Stimulated activated CD4-positive, alpha-beta T cell treated with anti-CD3 and anti-CD28 coated beads, Interleukin-1b, Interleukin-23, amount 100 ng/mL, for 24 hours (primary cell): ENCODE results near the gene PHLDB1.

ENCODE experiments used
- DNase-seq, 4 experiments: peaks; one replicate each; pipeline ENCODE4 v3.0.0-alpha.2; 2020; ENCODE audit warnings: low read depth in 4 of 4, low spot score in 1 of 4

PHLDB1 gene

DNA sequence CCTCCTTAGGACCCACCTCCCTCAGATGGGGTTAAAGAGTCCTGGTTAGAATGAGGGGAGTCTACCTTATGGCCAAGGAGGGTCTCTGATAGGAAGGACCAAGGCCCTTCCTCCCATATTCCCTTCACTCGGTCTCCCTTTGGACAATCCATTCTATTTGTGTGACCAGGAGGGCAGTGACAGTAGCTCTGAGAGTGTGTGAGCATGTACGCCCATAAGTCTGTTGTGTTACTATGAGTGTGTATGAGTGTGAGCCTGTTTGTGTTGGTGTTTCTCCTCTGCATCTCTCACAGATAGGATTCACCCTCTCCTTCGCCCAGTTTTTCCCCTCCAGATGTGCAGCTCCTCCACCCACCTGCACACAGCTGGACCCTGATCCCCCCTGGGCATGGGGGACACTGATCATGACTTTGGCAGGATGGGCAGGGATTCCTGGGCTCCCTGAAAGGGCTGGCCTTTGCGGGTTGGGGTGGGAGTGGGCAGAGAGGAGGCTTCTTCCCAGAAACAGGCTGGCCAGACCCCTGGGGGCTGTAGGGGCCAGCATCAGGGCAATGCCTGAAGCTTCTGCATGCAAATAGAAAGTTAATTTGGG is 14.5 kb downstream of the PHLDB1 start:
- DNase-seq: no peak

DNA sequence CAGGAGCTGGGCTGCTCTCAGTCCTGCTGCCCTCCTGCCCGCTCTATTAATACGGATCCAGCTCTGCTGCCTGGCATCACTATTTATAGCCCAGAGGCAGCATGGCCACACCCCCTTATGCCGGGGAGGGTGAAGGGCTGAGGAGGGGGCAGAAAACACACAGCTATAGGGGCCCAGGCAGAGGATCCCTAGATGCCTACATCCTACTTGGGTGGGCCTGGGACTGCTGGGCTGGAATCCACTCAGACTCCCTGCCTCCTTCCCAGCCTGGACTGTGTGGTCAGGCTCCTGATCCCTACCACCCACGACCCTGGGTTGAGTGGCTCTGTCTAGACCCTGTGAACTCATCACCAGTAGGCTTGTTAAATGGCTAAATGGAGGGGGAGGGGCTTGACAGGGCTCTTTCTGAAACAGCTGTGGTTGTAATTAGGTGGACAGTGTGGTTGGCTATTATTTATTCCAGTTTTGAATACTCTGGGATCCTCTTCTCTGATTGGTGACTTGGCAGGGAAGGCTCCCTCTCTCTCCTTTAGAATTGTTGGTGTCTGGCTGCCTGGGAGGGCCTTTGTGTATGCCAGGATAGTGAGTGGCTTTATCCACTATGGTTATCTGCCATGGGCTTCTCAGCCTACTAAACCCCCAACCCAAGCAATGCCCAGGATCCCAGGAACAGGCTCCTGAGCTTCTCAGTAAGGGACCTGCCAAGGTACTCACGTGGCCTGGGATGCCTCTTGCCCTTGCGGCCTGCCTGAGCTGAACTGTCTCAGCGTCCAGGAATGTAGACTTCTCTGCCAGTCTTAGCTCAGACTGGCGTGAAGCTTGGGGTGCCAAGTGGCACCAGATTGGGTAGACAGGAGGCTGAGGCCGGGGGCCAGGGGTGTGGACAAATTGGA is 15.2 kb downstream of the PHLDB1 start:
- no peak for DNase-seq

DNA sequence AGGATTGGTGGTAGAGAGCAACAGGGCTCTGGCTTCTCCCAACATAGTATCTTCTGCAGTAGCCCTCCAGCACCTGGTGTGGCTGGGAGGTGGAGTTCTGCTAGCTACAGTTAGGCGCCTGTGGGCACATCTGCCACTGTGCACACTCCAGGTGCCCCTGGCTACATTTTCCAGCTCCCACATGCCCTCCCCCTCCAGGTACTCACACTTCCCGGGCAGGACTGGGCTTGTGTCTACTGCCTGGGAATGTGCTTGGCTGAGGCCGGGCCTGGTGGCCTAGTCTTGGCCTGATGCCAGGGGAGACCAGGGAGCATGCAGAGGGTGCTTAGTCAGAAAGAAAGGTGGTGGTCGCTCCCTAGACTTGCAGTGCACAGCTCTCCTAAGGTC is 15.8 kb downstream of the PHLDB1 start:
- DNase-seq: no peak

GRCh38 chr11:118625036-118625690 is 17.7 kb downstream of the PHLDB1 start:
- DNase-seq: no peak

- no peak for DNase-seq
These were observed 18.6 kb downstream of the PHLDB1 start for GRCh38 chr11:118625976-118626375.

DNA sequence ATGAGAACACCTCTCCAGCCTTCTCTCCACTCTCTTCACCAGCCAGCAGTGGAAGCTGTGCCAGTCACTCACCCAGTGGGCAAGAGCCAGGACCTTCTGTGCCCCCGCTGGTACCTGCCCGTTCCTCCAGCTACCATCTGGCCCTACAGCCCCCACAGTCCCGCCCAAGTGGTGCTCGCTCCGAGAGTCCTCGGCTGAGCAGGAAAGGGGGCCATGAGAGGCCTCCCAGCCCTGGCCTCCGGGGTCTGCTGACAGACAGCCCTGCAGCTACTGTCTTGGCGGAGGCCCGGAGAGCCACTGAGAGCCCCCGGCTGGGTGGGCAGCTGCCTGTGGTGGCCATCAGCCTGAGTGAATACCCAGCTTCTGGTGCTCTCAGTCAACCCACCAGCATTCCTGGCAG is 20.2 kb downstream of the PHLDB1 start:
- DNase-seq: no peak

DNA sequence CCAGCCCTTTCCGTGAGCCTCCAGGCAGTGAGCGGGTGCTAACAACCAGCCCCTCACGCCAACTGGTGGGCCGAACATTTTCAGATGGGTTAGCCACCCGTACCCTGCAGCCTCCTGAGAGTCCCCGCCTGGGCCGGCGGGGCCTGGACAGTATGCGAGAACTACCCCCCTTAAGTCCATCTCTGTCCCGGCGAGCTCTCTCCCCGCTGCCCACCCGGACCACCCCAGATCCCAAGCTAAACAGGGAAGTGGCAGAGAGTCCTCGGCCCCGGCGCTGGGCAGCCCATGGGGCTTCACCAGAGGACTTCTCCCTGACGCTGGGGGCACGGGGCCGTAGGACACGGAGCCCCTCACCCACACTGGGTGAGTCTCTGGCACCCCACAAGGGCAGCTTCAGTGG is 20.6 kb downstream of the PHLDB1 start:
- no peak for DNase-seq

DNA sequence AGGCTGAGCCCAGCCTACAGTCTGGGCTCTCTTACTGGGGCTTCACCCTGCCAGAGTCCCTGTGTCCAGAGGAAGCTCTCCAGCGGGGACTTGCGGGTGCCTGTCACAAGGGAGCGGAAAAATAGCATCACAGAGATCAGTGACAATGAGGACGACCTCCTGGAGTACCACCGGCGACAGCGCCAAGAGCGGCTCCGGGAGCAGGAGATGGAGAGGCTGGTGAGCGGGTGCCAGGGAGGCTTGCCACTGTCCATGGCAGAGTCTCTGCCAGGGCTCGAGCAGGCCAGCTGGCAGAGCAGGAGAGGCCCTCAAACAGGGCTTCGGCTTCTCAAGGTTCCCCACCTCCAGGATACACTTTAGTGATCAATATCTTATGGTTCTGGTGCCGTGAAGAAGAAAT is 21.0 kb downstream of the PHLDB1 start:
- no peak for DNase-seq

DNA sequence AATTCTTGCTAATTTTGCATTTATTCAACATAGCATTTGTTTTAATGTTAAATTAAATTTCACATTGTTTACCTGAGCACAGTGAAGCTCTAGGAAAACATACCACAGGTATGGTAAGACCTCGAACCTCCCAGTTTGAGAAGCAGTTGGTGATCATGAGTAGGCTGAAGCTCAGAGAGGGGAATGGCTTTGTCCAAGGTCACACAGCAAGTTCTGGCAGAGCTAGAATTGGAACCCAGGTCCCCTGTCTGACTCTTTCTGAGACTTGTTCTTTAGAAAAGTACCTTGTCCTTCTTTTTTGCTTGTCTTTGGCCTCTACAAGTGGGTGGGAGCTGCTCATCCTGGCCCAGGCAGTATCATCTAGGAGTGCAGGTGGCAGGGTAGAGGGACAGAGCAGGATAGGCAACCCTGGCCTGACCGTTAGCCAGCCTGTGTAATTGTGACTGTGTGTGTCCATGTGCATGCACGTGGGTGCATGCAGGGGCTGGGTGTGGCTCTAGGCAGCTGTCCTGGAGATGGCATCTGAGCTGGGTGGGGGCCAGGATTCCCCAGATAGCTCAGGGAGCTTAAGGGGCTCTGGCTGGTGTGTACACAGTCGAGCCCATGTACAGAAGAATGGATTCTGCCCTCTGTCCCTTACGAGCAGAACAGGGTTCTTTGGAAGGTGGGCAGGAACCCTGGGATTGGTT is 21.6 kb downstream of the PHLDB1 start:
- DNase-seq: no peak

- DNase-seq: no peak
These were observed 22.6 kb downstream of the PHLDB1 start for GRCh38 chr11:118629761-118630661.

DNA sequence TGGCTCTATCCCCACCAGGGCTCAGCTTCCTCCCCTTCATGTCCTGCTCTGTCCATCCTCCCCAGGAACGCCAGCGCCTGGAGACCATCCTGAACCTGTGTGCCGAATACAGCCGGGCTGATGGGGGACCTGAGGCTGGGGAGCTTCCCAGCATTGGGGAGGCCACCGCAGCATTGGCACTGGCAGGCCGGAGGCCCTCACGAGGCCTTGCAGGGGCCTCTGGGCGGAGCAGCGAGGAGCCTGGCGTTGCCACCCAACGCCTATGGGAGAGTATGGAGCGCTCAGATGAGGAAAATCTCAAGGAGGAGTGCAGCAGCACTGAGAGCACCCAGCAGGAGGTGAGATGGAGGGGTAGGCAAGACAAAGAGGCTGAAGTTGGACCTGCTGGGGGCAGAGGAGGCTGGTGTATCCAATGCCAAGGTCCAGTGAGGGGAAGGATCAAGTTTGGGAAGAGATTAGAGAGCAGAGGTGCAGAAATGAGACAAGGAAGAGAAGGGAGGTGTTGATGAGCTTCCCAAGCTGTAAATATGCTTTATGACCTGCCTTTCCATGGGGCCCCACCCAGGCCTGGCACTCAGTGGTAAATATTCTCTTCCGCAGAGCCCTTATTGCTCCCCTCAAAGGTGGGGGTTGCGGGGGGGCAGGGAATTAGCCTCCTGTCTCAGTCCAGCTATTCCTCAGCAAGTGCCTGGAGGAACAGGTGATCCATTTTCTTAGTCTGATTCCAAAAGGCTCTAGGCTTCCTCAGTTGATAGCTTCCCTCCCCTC is 23.9 kb downstream of the PHLDB1 start:
- no peak for DNase-seq

DNA sequence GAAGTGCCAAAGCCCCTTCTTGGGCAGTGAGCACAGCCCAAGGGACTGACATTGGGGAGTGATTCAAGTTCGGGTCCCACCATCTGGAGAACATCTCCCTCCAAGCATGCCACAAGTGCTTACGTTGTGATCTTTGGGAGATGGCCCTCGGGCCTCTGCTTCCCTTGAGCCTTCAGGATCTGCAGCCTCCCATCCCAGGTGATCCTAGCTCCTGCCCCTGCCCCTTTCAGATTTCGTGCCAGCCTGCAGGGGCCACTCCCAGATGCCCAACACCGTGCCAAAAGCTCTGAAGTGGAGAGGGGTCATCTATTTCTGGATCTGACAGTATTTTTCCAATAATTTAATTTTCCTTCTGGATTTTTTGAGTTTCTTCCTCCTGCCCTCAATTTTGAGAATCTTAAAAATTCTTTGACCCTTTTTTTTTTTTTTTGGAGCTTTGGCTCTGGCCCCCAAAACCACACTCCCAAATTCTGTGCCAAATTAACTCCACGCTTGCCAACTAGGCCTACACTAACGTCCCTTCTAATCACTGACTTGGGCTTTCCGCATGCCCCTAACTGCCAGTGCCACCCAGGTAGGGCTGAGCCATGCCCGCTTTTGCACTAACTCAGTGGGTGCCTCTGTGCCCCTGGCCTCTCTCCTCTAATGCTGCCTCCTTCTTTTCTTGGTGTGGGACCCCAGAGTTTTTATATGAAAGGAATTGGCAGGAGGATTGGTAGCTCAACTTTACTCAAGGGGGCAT is 25.3 kb downstream of the PHLDB1 start:
- no peak for DNase-seq

GRCh38 chr11:118633319-118633690 is 25.9 kb downstream of the PHLDB1 start:
- DNase-seq: no peak

DNA sequence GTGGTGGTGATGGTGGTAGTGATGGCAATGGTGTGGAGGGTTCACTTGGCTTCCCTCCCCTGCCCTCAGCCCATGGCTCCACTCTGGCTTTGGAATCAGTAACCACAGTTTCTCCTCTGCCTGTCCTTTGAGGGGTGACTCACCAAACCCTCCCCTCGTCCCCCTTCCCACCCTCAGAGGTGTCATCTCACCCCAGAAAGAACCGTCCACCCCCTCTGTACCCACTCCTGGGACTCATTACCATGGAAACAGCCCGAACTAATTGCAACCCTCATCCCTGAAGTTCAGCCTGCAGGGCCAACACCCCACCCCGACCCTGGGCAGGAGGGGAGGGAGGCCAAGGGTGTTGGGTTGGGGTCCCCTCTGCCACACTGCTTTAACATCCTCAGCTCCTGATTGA is 26.6 kb downstream of the PHLDB1 start:
- DNase-seq: no peak

- DNase-seq: no peak
These were observed 27.2 kb downstream of the PHLDB1 start for GRCh38 chr11:118634431-118635236.

GRCh38 chr11:118635237-118635591 is 27.8 kb downstream of the PHLDB1 start:
- no peak for DNase-seq

DNA sequence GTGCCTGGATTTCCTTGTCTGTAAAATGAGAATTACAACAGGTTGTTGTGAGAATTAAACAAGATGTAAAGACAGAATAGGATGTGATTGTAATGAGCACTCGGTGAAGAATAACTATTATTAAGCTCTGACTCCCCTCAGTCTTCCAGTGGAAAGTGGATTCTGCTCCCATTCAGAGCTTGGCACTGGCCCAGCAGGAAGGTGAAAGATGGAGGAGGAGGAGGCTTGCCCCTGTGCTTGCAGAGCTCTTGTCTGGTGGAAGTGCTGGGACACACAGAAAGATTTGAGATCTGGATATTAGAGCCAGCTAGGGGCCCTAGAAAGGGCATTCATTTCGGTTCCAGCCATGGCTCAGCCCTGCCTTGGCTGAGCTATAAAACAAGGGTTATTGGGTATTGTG is 28.2 kb downstream of the PHLDB1 start:
- DNase-seq: no peak

- DNase-seq: no peak
These were observed 29.3 kb downstream of the PHLDB1 start for GRCh38 chr11:118636569-118637290.
